Left lung (tissue), 10 donors: ENCODE data around the gene NR5A2. TPM values are rescaled to one million over a fixed set of nuclear protein-coding genes. Genes with fewer than 3 reads are reported as not detected.

ENCODE experiments used
- ATAC-seq: fragments of 200-7000 bp; cut with Tn5 transposase; one replicate; pipeline ENCODE4 v1.9.1; 2020; ENCODE audit warnings: moderate library complexity
- DNase-seq, 4 donors: peaks; one replicate each; pipeline ENCODE4 v3.0.0-alpha.2; 2013 to 2020
- H3K27ac ChIP-seq, 2 donors: fragments of 200-600 bp; sonication (generic) in 1 of 2; one replicate each; pipeline versions ENCODE4 v1.5.0 to v1.8.0; 2020 to 2021
- H3K27me3 ChIP-seq, 2 donors: fragments of 200-600 bp; sonication (generic) in 1 of 2; one replicate each; pipeline versions ENCODE4 v1.5.0 to v1.8.0; 2020 to 2021
- H3K36me3 ChIP-seq, 2 donors: fragments of 200-600 bp; sonication (generic) in 1 of 2; one replicate each; pipeline versions ENCODE4 v1.5.0 to v1.8.0; 2020 to 2021
- H3K4me1 ChIP-seq, 2 donors: fragments of 200-600 bp; one replicate each; pipeline ENCODE4 v1.8.0; 2021
- H3K4me3 ChIP-seq, 2 donors: fragments of 200-600 bp; sonication (generic) in 1 of 2; one replicate each; pipeline versions ENCODE4 v1.5.0 to v1.8.0; 2020 to 2021; ENCODE audit warnings: mild to moderate bottlenecking in 1 of 2
- H3K9me3 ChIP-seq, 2 donors: fragments of 200-600 bp; sonication (generic) in 1 of 2; one replicate each; pipeline versions ENCODE4 v1.5.0 to v1.8.0; 2020 to 2021
- CTCF ChIP-seq, 2 donors: fragments of 200-600 bp; sonication (generic) in 1 of 2; IDR thresholded peaks; one replicate each; pipeline versions ENCODE4 v1.5.0 to v1.8.0; 2021; ENCODE audit warnings: antibody characterized with exemption in 2 of 2
- intact Hi-C, 2 donors: fragments of 100-400 bp; cut with DNase I; formaldehyde crosslinking; loops; one replicate each; pipeline versions ENCODE4 v1.11.2 to v1.14.2; 2022
- polyA plus RNA-seq, 6 donors: library from polyadenylated mRNA; unstranded; fragments of 120-200 nt; gene quantifications; one replicate each; pipeline ENCODE4 v1.2.1, GENCODE V29; 2013; ENCODE audit not compliant: insufficient read length in 6 of 6
- total RNA-seq, 2 donors: library from RNA; stranded (reverse); fragmentation: NEBNext Ultra II Directional; extraction: Animal tissue kit (Norgen Biotek cat#: 25700); gene quantifications; one replicate each; pipeline ENCODE4 v1.2.1, GENCODE V29; 2021
- donor health status: DM: no; HTN: yes; CAD: no.
- donor health status: DM: no; HTN: no; CAD: no.

NR5A2 gene
- total and polyA plus RNA-seq, 8 donors = 2.8 to 10.7 (median 8.2) TPM

- ATAC-seq (no peak), DNase-seq (no peak)
- TF ChIP-seq CTCF (IDR thresholded peaks at IDR 0.05) = no peak
- no peak overlapping the region for H3K27ac ChIP-seq
- H3K27me3 ChIP-seq = peaks cover 64 to 100% of the 10 kb centered on the region in 2 donors
- intact Hi-C loops = no loop called here
- no peak overlapping the region for H3K4me3 ChIP-seq
- H3K36me3 ChIP-seq = no peaks in the 10 kb centered on the region
- no peaks in the 10 kb centered on the region for H3K9me3 ChIP-seq
- peaks cover 0 to 22% of the 10 kb centered on the region in 2 donors for H3K4me1 ChIP-seq
Measured at GRCh38 chr1:200030791-200031190, 3.3 kb downstream of the NR5A2 start.

GRCh38 chr1:200033511-200034261, 6.2 kb downstream of the NR5A2 start:
- no peak for ATAC-seq
- Histone ChIP-seq H3K4me3 (no peak overlapping the region), H3K36me3 (no peaks in the 10 kb centered on the region), H3K9me3 (no peaks in the 10 kb centered on the region), H3K27me3 (peaks cover 82 to 100% of the 10 kb centered on the region in 2 donors), H3K27ac (no peak overlapping the region), H3K4me1 (peaks cover 0 to 25% of the 10 kb centered on the region in 2 donors)
- intact Hi-C loops = no loop called here
- DNase-seq = no peak
- no peak for TF ChIP-seq CTCF (IDR thresholded peaks at IDR 0.05)

GRCh38 chr1:200034262-200034557, 6.7 kb downstream of the NR5A2 start:
- Histone ChIP-seq H3K36me3 (no peaks in the 10 kb centered on the region), H3K27ac (no peak overlapping the region), H3K4me1 (peaks cover 4 to 25% of the 10 kb centered on the region in 2 donors), H3K9me3 (no peaks in the 10 kb centered on the region), H3K27me3 (peaks cover 82 to 100% of the 10 kb centered on the region in 2 donors), H3K4me3 (no peak overlapping the region)
- TF ChIP-seq CTCF (IDR thresholded peaks at IDR 0.05) = no peak
- ATAC-seq = no peak
- intact Hi-C loops = no loop called here
- no peak for DNase-seq

- Histone ChIP-seq H3K9me3 (no peaks in the 10 kb centered on the region), H3K4me1 (peaks cover 10 to 28% of the 10 kb centered on the region in 2 donors), H3K36me3 (no peaks in the 10 kb centered on the region), H3K27me3 (peaks cover 82 to 100% of the 10 kb centered on the region in 2 donors), H3K27ac (no peak overlapping the region), H3K4me3 (no peak overlapping the region)
- intact Hi-C loops = no loop called here
- no peak for DNase-seq
- no peak for ATAC-seq
- TF ChIP-seq CTCF (IDR thresholded peaks at IDR 0.05) = no peak
Measured at GRCh38 chr1:200034761-200035396, 7.4 kb downstream of the NR5A2 start.

GRCh38 chr1:200035397-200035955, 8.0 kb downstream of the NR5A2 start:
- H3K4me1 ChIP-seq = peaks cover 13 to 33% of the 10 kb centered on the region in 2 donors
- peaks cover 82 to 100% of the 10 kb centered on the region in 2 donors for H3K27me3 ChIP-seq
- intact Hi-C loops = no loop called here
- H3K36me3 ChIP-seq = no peaks in the 10 kb centered on the region
- H3K4me3 ChIP-seq = no peak overlapping the region
- DNase-seq (no peak), ATAC-seq (no peak)
- no peak for TF ChIP-seq CTCF (IDR thresholded peaks at IDR 0.05)
- no peak overlapping the region for H3K27ac ChIP-seq
- no peaks in the 10 kb centered on the region for H3K9me3 ChIP-seq
